Fibroblast of the conjunctiva (primary cell): ENCODE data around the gene KIF25.
"Not testable (repeated sequence)": the region's sequence is repeated elsewhere in the genome, so short reads cannot be mapped to it uniquely, and the experiment has no call there.

Experiments
- DNase-seq: peaks from one replicate; pipeline ENCODE4 v3.0.0-alpha.2; 2010; ENCODE audit warnings: low read depth

Gene KIF25

DNA sequence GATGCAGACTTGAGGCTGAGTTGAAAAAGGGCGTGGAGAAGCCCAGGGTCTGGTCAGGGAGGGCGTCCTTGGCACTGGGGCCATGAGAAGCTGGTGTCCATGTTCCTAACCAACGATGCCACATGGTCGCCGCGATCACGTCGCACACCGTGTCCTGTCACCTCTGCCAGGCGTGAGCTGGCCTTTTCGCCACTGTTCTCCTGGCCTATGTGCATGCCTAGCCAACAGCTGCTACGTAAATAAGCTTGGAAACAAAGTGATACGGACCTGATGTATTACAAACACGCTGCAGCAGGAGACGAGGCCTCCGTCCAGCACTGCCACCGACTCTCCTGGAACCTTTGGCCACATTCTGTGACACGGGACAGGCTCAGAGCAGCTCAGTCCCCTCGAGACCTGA is 22.0 kb upstream of the KIF25 start:
- no peak for DNase-seq

DNA sequence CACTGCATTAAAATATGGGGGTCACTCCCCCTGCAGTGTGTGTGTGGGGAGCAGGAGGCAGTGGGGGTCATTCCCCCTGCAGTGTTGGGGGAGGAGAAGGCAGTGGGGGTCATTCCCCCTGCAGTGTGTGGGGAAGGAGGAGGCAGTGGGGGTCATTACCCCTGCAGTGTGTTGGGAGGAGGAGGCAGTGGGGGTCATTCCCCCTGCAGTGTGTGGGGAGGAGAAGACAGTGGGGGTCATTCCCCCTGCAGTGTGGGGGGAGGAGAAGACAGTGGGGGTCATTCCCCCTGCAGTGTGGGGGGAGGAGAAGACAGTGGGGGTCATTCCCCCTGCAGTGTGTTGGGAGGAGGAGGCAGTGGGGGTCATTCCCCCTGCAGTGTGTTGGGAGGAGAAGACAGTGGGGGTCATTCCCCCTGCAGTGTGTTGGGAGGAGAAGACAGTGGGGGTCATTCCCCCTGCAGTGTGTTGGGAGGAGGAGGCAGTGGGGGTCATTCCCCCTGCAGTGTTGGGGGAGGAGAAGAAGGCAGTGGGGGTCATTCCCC is 21.3 kb upstream of the KIF25 start:
- not testable (repeated sequence) for DNase-seq

DNA sequence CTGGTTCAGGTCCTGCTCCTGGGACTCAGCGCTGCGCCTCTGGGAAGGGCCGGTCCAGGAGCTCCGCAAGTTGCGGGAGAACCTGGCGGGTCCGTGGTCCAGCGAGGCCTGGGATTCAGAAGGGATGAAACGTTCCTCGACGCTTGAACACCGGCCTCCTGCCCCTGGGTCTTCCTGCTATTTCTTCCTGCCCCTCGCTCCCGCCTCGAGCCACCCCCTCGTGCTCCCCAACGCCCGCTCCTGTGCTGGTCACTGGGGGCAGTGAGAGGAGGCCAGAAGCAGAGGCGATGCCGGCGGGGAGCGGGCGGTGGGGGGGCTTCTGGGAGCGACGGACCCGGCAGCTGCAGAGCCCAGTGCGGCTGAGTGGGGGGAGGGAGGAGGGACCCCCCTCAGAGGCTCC is 20.8 kb upstream of the KIF25 start:
- DNase-seq: no peak

DNA sequence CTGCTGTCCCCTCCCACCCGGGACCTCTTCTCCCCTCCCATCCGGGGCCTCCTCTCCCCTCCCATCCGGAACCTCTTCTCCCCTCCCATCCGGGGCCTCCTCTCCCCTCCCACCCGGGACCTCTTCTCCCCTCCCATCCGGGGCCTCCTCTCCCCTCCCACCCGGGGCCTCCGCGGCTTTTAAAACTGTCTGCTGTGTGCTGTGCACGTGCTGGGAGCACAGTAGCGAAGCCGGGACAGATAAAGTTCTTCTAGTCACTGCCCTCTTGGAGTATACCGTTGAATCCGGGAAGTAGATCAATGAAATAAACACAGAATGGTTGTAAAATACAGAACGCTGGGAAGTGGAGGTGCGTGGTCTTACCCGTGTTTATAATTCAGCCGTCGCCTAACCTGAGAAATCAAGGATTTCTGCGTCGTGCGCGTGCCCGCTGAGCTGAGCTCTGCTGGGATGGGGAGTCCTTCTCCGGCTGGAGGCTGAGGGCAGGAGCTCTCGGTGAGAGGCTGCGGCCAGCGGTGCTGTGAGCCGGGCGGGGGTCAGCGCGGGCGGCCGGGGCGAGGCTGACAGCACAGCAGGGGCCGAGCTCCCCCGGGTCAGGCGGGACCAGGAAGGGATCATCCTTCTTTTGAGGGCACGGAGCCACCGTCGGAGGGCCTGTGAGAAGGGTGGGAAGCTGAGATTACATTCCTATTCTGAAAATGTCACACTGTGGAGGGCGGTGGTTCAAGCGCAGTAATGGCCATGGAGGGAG is 19.6 kb upstream of the KIF25 start:
- DNase-seq: no peak

DNA sequence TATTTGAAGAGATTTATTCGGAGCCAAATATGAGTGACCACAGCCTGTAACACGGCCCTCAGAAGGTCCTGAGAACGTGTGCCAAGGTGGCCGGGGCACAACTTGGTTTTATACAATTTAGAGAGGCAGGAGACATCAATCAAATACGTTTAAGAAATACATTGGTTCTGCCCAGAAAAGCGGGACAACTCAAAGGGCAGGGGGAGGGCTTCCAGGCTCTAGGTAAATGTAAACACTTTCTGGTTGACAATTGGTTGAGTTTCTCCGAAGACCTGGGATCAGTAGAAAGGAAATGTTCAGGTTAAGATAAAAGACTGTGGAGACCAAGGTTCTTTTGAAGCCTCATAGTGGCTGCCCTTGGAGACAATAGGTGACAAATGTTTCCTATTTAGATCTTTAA is 18.9 kb upstream of the KIF25 start:
- DNase-seq: no peak

DNA sequence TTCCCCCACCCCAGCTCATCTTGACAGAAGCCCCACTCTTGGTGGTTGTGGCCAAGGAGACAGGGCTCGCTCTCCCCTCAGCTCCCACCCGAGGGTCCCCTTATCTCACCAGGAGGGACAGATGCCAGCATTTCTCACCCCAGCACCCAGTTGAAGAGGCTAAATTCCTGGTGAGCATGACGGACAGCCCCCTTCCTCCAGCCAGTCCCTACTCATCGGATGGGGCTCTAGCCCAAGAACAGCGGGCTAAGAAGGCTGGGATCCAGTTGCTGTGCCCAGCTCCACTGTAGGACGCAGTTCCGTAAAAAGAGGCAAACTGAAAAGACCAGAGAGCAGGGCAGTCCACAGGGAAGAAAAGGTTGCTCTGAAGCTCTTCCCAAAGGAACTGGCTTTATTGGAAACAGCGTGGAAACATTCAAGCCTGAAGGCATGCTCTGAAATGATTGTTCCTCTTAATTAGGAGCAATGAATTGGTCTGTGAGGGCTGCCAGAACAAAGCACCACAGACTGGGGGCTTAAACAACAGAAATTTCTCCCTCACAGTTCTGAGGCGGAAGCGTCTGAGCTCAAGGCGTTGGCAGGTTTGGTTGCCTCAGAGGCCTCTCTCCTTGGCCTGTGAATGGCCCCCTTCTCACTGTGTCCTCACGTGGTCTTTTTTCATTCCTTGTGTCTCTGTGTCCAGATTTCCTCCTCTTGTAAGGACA is 17.9 kb upstream of the KIF25 start:
- no peak for DNase-seq

DNA sequence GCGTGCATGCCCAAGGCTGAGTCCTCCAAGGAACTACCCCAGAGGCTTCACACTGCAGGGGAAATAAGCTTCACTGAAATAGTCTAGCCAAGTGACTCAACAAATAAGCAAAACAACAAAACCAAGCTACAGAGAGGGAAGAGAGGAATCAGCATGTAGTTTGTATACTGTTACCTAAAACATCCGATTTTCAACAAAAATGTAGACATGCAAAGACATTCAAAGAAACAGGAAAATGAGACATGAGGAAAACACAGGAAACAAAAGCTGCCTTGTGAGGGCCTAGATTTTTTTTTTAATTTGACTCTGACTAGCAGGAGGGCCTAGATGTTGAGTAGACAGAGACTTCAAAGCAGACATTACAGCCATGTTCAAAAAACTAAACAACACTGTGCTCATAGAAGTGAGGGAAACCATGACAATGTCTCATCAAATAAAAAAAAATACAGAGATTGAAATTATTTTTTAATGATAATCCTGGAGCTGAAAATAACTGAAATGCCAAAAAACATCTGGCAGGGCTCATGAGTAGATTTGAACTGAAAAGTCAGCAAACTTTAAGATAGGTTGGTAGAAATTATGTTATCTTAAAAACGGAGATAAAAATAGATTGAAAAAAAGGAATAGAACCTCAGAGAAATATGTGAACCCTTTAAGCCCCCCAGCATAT is 16.4 kb upstream of the KIF25 start:
- DNase-seq: no peak

DNA sequence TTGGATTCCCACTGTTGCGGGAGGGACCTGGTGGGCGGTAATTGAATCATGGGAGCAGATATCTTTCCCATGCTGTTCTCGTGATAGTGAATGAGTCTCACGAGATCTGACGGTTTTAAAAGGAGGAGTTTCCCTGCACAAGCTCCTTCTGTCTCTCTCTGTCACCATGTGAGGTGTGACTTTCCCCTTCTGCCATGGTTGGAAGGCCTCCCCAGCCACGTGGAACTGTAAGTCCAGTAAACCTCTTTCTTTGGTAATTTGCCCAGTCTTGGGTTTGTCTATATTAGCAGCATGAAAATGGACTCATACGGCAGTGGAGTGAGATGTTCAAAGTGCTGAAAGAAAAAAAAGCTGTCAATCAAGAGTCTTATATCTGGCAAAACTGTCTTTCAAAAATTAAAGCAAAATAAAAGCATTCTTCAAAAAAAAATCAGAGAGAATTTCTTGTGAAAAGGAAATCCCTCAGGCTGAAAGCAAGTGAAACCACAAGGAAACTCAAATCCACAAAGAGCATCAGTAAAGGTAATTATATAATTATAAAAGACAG is 15.5 kb upstream of the KIF25 start:
- DNase-seq: no peak

DNA sequence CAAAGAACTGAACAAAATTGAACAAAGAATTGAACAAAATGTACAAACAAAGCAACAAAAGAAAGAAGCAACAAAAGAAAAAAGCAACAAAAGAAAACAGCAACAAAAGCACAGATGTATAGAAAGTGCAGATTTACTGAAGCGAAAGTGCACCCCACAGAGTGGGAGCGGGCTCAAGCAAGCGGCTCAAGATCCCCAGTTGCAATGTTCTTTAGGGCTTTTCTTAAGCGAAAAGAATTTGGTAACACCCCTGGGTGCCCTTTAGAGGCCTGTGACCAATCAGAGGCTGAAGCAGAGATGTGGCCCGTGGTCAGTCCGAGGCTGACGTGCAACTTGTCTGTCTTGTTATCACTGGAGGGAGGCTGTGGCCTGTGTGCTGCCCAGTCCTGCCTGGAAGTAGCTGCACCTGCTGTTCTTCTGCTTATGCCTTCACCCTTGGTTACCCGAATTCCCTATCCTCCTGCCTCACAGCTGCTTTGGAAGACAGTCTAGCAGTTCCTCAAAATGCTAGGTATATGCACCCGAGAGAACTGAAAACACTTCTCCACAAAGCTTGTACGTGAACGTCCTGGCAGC is 13.2 kb upstream of the KIF25 start:
- DNase-seq: no peak

DNA sequence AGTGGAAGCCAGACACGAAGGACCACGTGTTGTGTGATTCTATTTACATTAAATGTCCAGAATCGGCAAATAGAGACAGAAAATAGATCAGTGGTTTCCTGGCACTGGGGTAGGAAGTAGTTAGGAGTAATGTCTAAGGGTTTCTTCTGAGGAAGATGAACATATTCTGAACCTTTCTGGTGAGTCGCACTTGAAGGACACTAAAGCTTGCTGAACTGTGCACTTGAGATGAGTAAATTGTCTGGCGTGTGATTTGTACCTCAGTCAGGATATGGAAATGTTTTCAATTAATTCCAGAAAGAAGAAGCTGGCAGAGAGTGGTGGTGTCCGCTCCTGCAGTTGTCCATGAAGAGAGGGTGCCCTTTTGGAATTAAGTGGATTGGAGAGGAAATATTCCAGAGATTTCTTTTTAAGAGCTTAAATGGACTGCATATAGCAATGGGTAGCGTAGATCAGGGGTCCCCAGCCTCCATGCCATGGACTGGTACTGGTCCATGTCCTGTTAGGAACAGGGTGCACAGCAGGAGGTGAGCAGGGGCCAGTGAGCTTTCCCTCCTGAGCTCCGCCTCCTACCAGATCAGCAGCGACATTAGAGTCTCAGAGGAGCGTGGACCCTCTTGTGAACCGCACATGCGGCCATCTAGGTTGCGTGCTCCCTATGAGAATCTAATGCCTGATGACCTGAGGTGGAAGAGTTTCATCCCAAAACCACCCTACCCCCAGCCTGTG is 12.4 kb upstream of the KIF25 start:
- DNase-seq: no peak

DNA sequence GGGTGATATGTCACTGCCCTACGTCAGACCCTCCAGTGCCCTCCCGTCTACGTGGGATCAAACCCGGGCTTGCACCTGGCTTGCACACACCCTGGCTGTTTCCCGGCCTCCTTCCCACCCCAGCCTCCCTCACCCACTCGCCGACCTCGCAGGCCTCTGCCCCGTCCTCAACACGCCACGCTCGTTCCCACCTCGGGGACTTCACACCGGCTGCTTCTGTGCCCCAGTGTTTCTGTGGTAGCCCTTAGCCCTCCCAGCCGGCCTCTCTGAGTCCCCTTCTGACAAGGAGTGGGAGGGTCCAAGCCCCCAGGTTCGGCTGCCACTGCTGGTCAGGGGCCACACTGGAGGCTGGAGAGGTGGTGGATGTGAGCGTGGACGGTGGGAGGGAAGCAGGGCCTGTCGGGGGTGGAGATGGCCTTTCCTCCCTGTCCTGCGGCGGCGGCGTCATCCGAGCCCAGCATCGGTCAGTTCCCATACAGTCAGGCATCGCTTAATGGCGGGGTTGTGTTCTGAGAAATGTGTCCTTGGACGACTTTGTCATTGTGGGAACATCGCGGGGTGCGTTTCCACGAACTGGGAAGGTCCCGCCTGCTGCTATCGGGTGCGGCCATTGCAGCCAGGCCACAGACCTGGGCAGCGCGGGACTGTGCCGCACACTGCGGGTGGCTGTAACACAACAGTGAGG is 11.4 kb upstream of the KIF25 start:
- DNase-seq: no peak

DNA sequence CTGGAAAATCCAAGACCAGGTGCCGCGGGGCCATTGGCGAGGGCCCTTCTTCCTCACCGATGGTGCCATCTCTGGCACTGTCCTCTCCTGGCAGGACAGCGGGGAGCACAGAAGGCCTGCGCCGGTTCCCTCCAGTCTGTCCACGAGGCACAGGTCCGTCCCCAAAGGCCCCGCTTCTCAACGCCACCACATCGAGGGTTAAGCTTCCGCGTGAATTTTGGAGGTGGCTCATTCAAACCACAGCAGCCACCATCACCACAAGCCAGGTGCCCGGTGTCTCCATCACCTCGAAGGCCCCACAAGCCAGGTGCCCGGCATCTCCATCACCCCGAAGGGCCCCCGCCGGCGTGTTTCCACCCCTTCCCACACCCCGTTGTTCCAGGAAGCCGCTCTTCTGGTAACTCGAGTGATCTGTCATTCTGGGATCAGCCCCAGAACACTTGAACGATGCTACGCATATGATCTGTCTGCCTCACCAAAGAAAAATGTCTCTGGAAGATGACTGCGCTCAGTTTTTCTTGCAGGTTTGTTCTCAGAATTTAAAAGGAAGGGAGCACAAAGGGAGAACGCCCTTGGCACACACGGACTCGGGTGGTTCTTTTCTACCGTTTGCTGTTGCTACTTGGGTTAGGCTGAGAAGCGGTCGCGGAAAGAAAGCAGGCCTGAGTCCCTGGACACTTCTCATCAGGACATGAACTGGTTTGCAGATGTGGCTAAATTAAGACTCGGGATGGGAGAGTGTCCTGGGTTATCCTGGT is 9.9 kb upstream of the KIF25 start:
- no peak for DNase-seq

DNA sequence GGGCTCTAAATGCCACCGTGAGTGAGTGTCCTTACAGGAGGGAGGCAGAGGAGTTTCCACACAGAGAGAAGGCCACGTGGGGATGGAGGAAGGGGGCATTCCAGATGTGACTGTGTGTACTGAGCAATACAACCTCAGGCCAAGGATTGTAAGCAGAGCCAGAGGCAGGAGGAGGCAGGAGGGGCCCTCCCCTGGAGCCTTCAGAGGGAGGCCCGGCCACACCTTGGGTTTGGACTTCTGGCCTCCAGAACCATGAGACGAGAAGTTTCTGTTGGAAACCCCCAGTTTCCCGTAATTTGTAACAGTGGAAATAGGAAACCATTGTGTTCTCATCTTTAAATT is 9.3 kb upstream of the KIF25 start:
- DNase-seq: no peak

DNA sequence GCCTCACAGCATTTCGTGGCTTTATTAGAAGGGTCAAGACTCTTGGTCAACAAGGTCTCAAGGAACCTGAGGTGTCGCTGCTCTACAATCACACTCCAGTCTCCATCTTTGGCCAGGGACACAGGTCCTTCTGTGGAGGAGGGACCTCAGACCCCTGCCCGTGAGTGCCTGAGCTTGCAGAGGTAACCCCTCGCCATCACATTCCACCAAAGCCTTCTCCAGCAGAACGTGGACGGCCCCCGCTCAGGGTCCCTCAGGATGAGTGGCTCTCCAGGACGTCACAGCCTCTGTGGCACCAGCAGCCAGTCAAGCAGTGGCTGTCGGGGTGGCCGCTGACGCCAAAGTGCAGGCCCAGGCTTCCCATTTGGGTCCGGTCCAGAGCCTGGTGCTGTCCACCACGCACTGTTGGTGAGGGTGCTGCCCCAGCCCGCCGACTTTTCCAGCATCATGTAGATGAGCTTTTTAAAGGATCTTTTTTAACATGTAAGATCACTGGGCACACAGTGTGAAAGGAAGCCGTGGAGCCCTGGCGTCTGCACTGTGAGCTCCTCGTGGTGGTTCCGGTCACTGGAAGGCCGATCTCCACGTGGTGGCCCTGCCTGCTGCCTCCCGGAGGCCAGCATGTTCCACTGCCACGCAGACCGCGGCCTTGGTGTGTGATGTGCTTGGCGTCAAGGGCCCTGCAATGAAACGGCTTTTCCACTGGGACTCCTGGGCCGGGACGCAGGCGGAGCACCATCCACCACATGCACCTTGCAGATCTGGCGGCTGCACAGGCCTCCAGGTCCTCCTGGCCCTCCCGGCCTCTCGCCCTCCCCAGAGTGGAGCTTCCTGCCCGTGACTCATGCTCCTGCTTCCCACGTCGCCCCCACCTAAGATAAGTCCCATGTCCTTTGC is 8.3 kb upstream of the KIF25 start:
- DNase-seq: no peak

DNA sequence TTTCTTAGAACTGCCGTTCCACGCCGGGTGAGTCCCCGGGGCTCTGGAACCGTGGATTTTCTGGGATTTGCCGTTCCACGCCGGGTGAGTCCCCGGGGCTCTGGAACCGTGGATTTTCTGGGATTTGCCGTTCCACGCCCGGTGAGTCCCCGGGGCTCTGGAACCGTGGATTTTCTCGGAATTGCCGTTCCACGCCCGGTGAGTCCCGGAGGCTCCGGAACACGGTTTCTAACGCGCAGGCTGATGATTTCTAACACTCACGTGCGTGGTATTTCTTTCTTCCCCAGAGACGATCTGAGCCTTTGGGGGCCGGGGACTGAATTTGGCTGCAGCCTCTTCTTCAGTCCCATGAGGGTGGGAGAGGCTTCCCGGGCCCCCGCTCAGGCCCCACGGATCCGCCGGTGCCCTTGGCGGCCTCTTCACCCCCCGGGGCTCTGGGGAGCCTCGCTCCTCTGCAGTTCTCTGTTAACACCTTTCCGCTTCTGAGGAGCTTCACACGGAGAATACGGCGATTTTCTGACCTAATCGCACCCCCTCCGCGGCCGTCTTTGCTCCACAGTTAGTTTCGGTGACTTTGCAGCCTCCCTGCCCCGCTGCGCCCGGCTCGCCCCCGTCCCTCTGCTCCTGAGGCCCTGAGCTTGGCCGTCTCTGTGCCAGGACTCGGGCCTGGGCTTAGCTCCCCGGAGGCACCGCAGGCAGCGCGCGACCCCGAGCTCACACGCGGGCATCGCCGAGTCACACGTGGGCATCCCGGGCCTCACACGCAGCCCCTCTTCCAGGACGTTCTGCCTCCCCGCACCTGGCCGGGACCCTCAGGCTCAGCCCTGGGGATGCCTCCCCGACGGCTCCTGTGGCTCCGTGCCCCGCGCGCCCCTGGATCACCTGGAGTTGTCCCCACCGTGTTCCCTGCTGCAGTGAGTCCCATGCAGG is 7.2 kb upstream of the KIF25 start:
- DNase-seq: no peak

DNA sequence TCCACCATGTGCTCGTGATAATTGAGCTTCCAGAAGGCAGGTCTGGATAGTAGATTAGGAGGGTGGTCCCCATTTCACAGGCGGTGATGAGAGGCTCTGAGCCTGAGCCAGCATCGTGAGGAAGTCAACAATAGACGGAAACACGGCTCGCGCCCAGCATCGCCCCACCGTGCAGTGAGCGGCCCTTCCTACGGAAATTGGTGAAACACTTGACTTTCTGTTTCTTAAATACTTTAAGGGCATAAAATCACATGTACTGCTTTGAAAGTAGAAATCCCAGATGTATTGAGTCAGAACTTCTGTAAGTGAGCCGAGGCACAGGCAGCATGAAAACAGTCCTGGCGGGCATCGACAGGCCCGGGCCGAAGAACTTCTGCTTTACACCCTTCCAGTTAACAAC is 4.3 kb upstream of the KIF25 start:
- DNase-seq: no peak

DNA sequence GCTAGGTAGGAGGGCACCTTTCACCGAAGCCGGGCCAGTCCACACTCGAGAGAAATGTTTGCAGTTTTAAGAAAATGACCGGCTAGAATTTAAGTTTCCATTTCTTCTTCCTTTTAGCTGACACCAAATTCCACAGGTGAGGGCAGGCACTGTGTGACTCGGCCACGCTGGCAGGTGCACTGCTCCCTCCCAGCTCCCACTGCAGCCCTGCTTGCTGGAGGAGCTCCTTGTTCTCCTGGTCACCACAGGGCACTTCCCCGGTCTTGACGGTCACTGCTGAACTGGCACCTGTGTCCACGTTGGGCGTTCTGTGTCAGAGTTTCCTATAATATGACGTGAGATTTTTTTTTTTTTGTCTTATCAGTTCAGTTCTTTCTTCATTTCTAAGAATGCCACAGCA is 3.6 kb upstream of the KIF25 start:
- DNase-seq: no peak

DNA sequence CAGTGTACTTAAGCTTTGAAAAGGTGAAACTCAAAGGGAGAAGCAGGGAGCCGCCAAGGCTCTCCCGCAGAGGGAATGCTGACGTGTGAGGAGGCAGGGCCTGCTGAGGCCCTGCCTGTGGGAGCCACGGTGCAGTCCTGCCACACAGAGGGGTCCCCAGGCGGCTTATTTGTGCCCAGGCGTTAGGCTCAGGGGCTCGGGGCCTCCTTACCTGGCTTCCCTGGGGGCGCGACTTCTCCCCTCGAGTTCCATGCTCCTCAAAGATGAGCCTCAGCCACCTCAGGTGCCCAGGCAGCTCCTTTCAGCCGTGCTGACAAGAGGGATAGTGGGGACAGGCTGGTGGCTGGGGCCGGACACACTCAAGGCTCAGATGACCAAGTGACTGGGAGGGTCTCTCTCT is 2.2 kb upstream of the KIF25 start:
- DNase-seq: no peak
